HEK293 (cell line): ENCODE data around the gene ERFE.
A peak's percentile ranks its signal among the peaks of the same experiment; 100 is the strongest.

Source experiments
- CTCF ChIA-PET: fragments of 350-600 bp; formaldehyde crosslinking; extraction: SDS; loops from one replicate; lab custom pipeline; 2021; ENCODE audit warnings: antibody characterized with exemption; lab: Yijun Ruan, JAX
- POLR2A ChIA-PET: fragments of 300-600 bp; formaldehyde crosslinking; extraction: SDS; loops from one replicate; lab custom pipeline; 2020; ENCODE audit warnings: antibody characterized with exemption, inconsistent platforms; lab: Yijun Ruan, JAX
- H3K27ac ChIP-seq: fragments of 200-500 bp; sonication (Bioruptor generic); 2 replicates; pipeline ENCODE4 v1.5.1; 2014; ENCODE audit warnings: low read depth, low read length, control low read depth, inconsistent platforms; ENCODE audit errors: extremely low read depth
- H3K36me3 ChIP-seq, 2 experiments: fragments of 200-500 bp in 1 of 2; sonication (Bioruptor generic) in 1 of 2; 1 replicate in 1 of 2; 2 replicates in 1 of 2; pipeline ENCODE4 v1.5.1; 2014 to 2017; ENCODE audit warnings: inconsistent platforms in 2 of 2, low read length in 2 of 2; ENCODE audit not compliant: control insufficient read depth in 2 of 2, insufficient read depth in 1 of 2
- H3K4me1 ChIP-seq: fragments of 200-500 bp; sonication (Bioruptor generic); 2 replicates; pipeline ENCODE4 v1.5.1; 2014; ENCODE audit warnings: mild to moderate bottlenecking, low read length, inconsistent platforms; ENCODE audit not compliant: control insufficient read depth, insufficient read depth
- H3K4me3 ChIP-seq: 2 replicates; pipeline ENCODE4 v1.5.1; 2011; ENCODE audit warnings: low read depth, mild to moderate bottlenecking, control low read depth, low read length, moderate library complexity
- H3K9me3 ChIP-seq: fragments of 200-500 bp; sonication (Bioruptor generic); 2 replicates; pipeline ENCODE4 v1.5.1; 2014; ENCODE audit warnings: low read depth, low read length, inconsistent platforms; ENCODE audit not compliant: control insufficient read depth, insufficient read depth
- CTCF ChIP-seq: fragments of 450-650 bp; formaldehyde crosslinking; IDR thresholded peaks from 2 replicates; pipeline ENCODE4 v1.5.1; 2016; ENCODE audit warnings: missing biosample characterization, missing genetic modification characterization
- EGR2 ChIP-seq: fragments of 450-650 bp; formaldehyde crosslinking; IDR thresholded peaks from 2 replicates; pipeline ENCODE4 v1.5.1; 2016; ENCODE audit warnings: low read depth, missing biosample characterization, missing genetic modification characterization
- GLI4 ChIP-seq: fragments of 450-650 bp; formaldehyde crosslinking; IDR thresholded peaks from 2 replicates; pipeline ENCODE4 v1.5.1; 2016; ENCODE audit warnings: missing biosample characterization, missing genetic modification characterization
- HIC1 ChIP-seq: fragments of 450-650 bp; formaldehyde crosslinking; IDR thresholded peaks from 2 replicates; pipeline ENCODE4 v1.5.1; 2016; ENCODE audit warnings: missing biosample characterization, missing genetic modification characterization
- PRDM1 ChIP-seq: fragments of 450-650 bp; formaldehyde crosslinking; IDR thresholded peaks from 2 replicates; pipeline ENCODE4; 2016; ENCODE audit warnings: missing biosample characterization, missing genetic modification characterization
- SP7 ChIP-seq: fragments of 450-650 bp; formaldehyde crosslinking; IDR thresholded peaks from 2 replicates; pipeline ENCODE4 v1.5.1; 2016; ENCODE audit warnings: missing biosample characterization, missing genetic modification characterization
- ZIC2 ChIP-seq: fragments of 450-650 bp; formaldehyde crosslinking; IDR thresholded peaks from 2 replicates; pipeline ENCODE4 v1.5.1; 2016; ENCODE audit warnings: missing biosample characterization, missing genetic modification characterization
- ZNF184 ChIP-seq: fragments of 450-650 bp; IDR thresholded peaks from 2 replicates; pipeline ENCODE4 v1.5.1; 2018; ENCODE audit warnings: missing biosample characterization, mild to moderate bottlenecking, missing genetic modification characterization
- ZNF19 ChIP-seq: fragments of 450-650 bp; formaldehyde crosslinking; IDR thresholded peaks from 2 replicates; pipeline ENCODE4; 2016; ENCODE audit warnings: missing biosample characterization, missing genetic modification characterization, low read depth
- ZNF26 ChIP-seq: fragments of 450-650 bp; formaldehyde crosslinking; IDR thresholded peaks from 2 replicates; pipeline ENCODE4 v1.5.1; 2016; ENCODE audit warnings: missing biosample characterization, missing genetic modification characterization
- ZNF350 ChIP-seq: fragments of 450-650 bp; formaldehyde crosslinking; IDR thresholded peaks from 2 replicates; pipeline ENCODE4 v1.5.0; 2017; ENCODE audit warnings: missing biosample characterization, mild to moderate bottlenecking, missing genetic modification characterization
- ZNF37A ChIP-seq: fragments of 450-650 bp; IDR thresholded peaks from 2 replicates; pipeline ENCODE4 v1.5.1; 2018; ENCODE audit warnings: missing biosample characterization, missing genetic modification characterization
- ZNF391 ChIP-seq: fragments of 450-650 bp; formaldehyde crosslinking; IDR thresholded peaks from 2 replicates; pipeline ENCODE4 v1.5.1; 2016; ENCODE audit warnings: low read depth, missing biosample characterization, missing genetic modification characterization, borderline replicate concordance
- ZNF510 ChIP-seq: fragments of 450-650 bp; formaldehyde crosslinking; IDR thresholded peaks from 2 replicates; pipeline ENCODE4 v1.5.1; 2018; ENCODE audit warnings: mild to moderate bottlenecking, missing genetic modification characterization, missing biosample characterization; ENCODE audit not compliant: insufficient replicate concordance
- ZNF518A ChIP-seq: fragments of 450-650 bp; formaldehyde crosslinking; conservative IDR thresholded peaks from 2 replicates; pipeline ENCODE4 v1.5.1; 2016; ENCODE audit warnings: low read depth, missing biosample characterization, missing genetic modification characterization
- ZNF629 ChIP-seq: fragments of 450-650 bp; formaldehyde crosslinking; IDR thresholded peaks from 2 replicates; pipeline ENCODE4 v1.5.1; 2017; ENCODE audit warnings: missing biosample characterization, missing genetic modification characterization
- ZNF639 ChIP-seq: fragments of 450-650 bp; formaldehyde crosslinking; IDR thresholded peaks from 2 replicates; pipeline ENCODE4 v1.5.1; 2016; ENCODE audit warnings: missing biosample characterization, missing genetic modification characterization
- ZNF791 ChIP-seq: fragments of 450-650 bp; formaldehyde crosslinking; IDR thresholded peaks from 2 replicates; pipeline ENCODE4 v1.5.1; 2016; ENCODE audit warnings: missing biosample characterization, missing genetic modification characterization

Gene ERFE

GRCh38 chr2:238148981-238149380 lies 9.8 kb upstream of the ERFE start:
- CTCF ChIA-PET, result no interaction called here
- H3K9me3 ChIP-seq, result no peaks in the 10 kb centered on the region

GRCh38 chr2:238149841-238150572 lies 8.8 kb upstream of the ERFE start:
- no peaks in the 10 kb centered on the region for H3K9me3 ChIP-seq
- H3K4me3 ChIP-seq, result no peak overlapping the region
- ChIA-PET CTCF (no interaction called here), POLR2A (no interaction called here)
- no peak overlapping the region for H3K27ac ChIP-seq
- H3K36me3 ChIP-seq, result no peaks in the 10 kb centered on the region
- H3K4me1 ChIP-seq, result no peaks in the 10 kb centered on the region
- no peak for TF ChIP-seq PRDM1
- TF ChIP-seq ZNF518A, result no peak
- 0 out of 2 replicates have a peak, but pooled peaks have one; percentile 12 for TF ChIP-seq ZIC2 (tag by site-specific recombination)
- TF ChIP-seq ZNF391 (tag by site-specific recombination), result no peak
- TF ChIP-seq EGR2, result no peak
- no peak for TF ChIP-seq ZNF37A (tag by site-specific recombination)

More at GRCh38 chr2:238148981-238149380, 9.8 kb upstream of the ERFE start:
- H3K4me1 ChIP-seq, result no peaks in the 10 kb centered on the region
- no peak overlapping the region for H3K27ac ChIP-seq
- H3K36me3 ChIP-seq, result no peaks in the 10 kb centered on the region
- no peak for TF ChIP-seq GLI4 (tag by site-specific recombination)
- POLR2A ChIA-PET, result no interaction called here
- H3K4me3 ChIP-seq, result no peak overlapping the region

GRCh38 chr2:238150686-238151085 lies 8.1 kb upstream of the ERFE start:
- no peak overlapping the region for H3K4me3 ChIP-seq
- POLR2A ChIA-PET, result no interaction called here
- H3K27ac ChIP-seq, result no peak overlapping the region
- H3K4me1 ChIP-seq, result no peaks in the 10 kb centered on the region
- no peaks in the 10 kb centered on the region for H3K36me3 ChIP-seq
- CTCF ChIA-PET, result no interaction called here
- no peaks in the 10 kb centered on the region for H3K9me3 ChIP-seq
- TF ChIP-seq ZNF19 (tag by site-specific recombination), result no peak
- no peak for TF ChIP-seq SP7 (tag by site-specific recombination)
- no peak for TF ChIP-seq HIC1
- no peak for TF ChIP-seq ZNF184 (tag by site-specific recombination)
- no peak for TF ChIP-seq ZNF791 (tag by site-specific recombination)
- no peak for TF ChIP-seq ZNF629
- no peak for TF ChIP-seq ZNF639
- no peak for TF ChIP-seq ZNF510 (tag by site-specific recombination)
- no peak for TF ChIP-seq CTCF (tag by site-specific recombination)
- TF ChIP-seq ZNF26 (tag by site-specific recombination), result no peak
- no peak for TF ChIP-seq ZNF350 (tag by site-specific recombination)
